ENCODE measurements around the gene SLC46A3.

- no peak for TF ChIP-seq TAF1 (conservative IDR thresholded peaks at IDR 0.05)
- no peak for TF ChIP-seq CTCF (IDR thresholded peaks at IDR 0.05; ENCODE audit: low read depth, low read length, missing input control)
- no peak for TF ChIP-seq YY1 (IDR thresholded peaks at IDR 0.05)
- TF ChIP-seq MAX (IDR thresholded peaks at IDR 0.05): no peak
Measured at GRCh38 chr13:28723806-28724205, 5.0 kb upstream of the SLC46A3 start.
